T-helper 2 cell treated with Interferon-gamma antibody and Interleukin-4, amounts not matched to agents 5 μg/mL and 100 μg/mL, for 36 hours (primary cell): ENCODE data around the gene ADCY7.

Experiments used
- DNase-seq: peaks from one replicate; pipeline ENCODE4 v3.0.0; 2021; ENCODE audit warnings: low spot score
- H3K27ac Mint-ChIP-seq: one replicate; pipeline ENCODE4 v1.8.0; 2021; ENCODE audit warnings: mild to moderate bottlenecking, mixed read lengths
- H3K27me3 Mint-ChIP-seq: one replicate; pipeline ENCODE4 v1.8.0; 2021; ENCODE audit warnings: low read depth, mixed read lengths
- H3K36me3 Mint-ChIP-seq: one replicate; pipeline ENCODE4 v1.8.0; 2021; ENCODE audit warnings: low read depth, mixed read lengths
- H3K4me1 Mint-ChIP-seq: one replicate; pipeline ENCODE4 v1.8.0; 2021; ENCODE audit warnings: low read depth, mixed read lengths
- H3K4me3 Mint-ChIP-seq: one replicate; pipeline ENCODE4 v1.8.0; 2022; ENCODE audit warnings: mild to moderate bottlenecking, moderate library complexity, mixed read lengths
- H3K9me3 Mint-ChIP-seq: one replicate; pipeline ENCODE4 v1.8.0; 2021; ENCODE audit warnings: mixed read lengths

ADCY7 gene

GRCh38 chr16:50286681-50287080 is 20.3 kb downstream of the ADCY7 start:
- Mint-ChIP-seq H3K9me3 (no peaks in the 10 kb centered on the region), H3K4me1 (peaks cover 27% of the 10 kb centered on the region), H3K27ac (peak overlapping the region; percentile 45), H3K4me3 (no peak overlapping the region), H3K36me3 (peaks cover 49% of the 10 kb centered on the region), H3K27me3 (no peaks in the 10 kb centered on the region)
- DNase-seq = no peak

- no peak for DNase-seq
- Mint-ChIP-seq H3K4me1 (peaks cover 20% of the 10 kb centered on the region), H3K36me3 (peaks cover 51% of the 10 kb centered on the region), H3K4me3 (no peak overlapping the region), H3K9me3 (no peaks in the 10 kb centered on the region), H3K27ac (no peak overlapping the region), H3K27me3 (no peaks in the 10 kb centered on the region)
Observed at GRCh38 chr16:50288026-50288425, 21.7 kb downstream of the ADCY7 start.

DNA sequence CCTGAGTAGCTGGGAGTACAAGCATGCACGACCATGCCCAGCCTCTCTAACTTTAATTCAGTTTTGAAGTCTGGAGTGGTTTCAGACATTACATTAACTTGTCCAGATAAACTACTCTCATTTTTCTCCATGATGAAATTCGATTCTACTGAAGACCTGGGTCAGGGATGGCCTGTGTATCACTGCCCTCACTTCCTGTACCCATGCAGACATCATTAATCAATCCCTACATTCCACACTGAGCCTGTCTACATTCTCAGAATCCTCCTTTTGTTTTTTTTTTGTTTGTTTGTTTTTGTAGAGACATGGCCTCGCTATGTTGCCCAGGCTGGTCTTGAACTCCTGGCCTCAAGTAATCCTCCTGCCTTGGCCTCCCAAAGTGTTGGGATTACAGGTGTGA is 22.6 kb downstream of the ADCY7 start:
- no peak overlapping the region for H3K4me3 Mint-ChIP-seq
- H3K36me3 Mint-ChIP-seq = peaks cover 53% of the 10 kb centered on the region
- no peak for DNase-seq
- peaks cover 14% of the 10 kb centered on the region for H3K4me1 Mint-ChIP-seq
- no peaks in the 10 kb centered on the region for H3K27me3 Mint-ChIP-seq
- H3K9me3 Mint-ChIP-seq = no peaks in the 10 kb centered on the region
- H3K27ac Mint-ChIP-seq = no peak overlapping the region

DNA sequence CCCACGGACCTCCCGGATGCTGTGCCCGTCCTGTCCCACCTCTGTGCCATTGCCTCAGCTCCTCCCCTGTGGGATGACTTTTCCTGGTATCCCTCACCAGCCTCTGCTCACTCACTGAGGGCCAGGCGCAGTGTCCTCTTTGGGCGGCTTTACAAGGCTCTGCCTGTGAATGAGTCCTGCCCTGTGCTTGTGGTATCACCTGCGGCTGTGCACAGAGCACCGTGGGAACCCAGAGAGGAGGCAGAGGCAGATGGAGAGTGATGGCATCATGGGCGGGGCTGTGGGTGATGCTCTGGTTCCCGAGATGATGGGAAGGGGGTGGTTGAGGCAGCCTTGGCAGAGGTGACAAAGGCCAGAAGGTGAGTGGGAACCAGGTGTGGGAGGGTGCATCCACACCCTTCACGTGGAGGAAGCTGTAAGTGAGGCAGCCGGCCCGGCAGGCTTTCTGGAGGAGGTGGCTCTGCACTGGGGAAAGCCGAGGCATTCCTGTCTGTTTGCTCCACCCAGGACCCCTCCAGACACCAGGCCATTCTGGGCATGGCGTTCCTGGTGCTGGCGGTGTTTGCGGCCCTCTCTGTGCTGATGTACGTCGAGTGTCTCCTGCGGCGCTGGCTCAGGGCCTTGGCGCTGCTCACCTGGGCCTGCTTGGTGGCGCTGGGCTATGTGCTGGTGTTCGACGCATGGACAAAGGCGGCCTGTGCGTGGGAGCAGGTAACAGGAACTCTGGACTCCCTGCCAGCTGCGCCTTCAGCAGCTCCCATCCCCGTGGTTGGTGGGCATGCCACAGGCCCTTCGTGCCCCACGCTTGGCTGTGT is 23.8 kb downstream of the ADCY7 start:
- Mint-ChIP-seq H3K4me1 (peaks cover 8% of the 10 kb centered on the region), H3K27ac (no peak overlapping the region), H3K27me3 (no peaks in the 10 kb centered on the region), H3K9me3 (no peaks in the 10 kb centered on the region), H3K36me3 (peaks cover 50% of the 10 kb centered on the region), H3K4me3 (no peak overlapping the region)
- no peak for DNase-seq

- Mint-ChIP-seq H3K4me3 (no peak overlapping the region), H3K27me3 (no peaks in the 10 kb centered on the region), H3K27ac (no peak overlapping the region), H3K4me1 (peaks cover 6% of the 10 kb centered on the region), H3K36me3 (peaks cover 49% of the 10 kb centered on the region), H3K9me3 (no peaks in the 10 kb centered on the region)
- no peak for DNase-seq
Observed at GRCh38 chr16:50290856-50291255, 24.5 kb downstream of the ADCY7 start.

- Mint-ChIP-seq H3K27ac (no peak overlapping the region), H3K9me3 (no peaks in the 10 kb centered on the region), H3K4me1 (peaks cover 5% of the 10 kb centered on the region), H3K36me3 (peaks cover 41% of the 10 kb centered on the region), H3K4me3 (no peak overlapping the region), H3K27me3 (no peaks in the 10 kb centered on the region)
- no peak for DNase-seq
Observed at GRCh38 chr16:50291719-50292565, 25.6 kb downstream of the ADCY7 start.

DNA sequence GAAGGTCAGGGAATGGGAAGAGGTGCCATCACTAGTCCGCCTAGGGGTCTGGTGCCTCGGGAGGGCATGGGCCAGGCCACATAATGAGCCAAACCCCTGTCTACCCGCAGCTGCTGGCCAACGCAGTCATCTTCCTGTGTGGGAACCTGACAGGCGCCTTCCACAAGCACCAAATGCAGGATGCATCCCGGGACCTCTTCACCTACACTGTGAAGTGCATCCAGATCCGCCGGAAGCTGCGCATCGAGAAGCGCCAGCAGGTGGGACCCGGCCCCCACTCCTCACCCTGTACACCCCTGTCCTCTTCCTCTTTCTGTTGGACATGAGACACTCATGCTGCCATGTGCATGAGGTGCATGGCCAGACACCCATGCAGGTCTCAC is 26.2 kb downstream of the ADCY7 start:
- Mint-ChIP-seq H3K36me3 (peaks cover 38% of the 10 kb centered on the region), H3K27me3 (no peaks in the 10 kb centered on the region), H3K27ac (no peak overlapping the region), H3K4me3 (no peak overlapping the region), H3K9me3 (no peaks in the 10 kb centered on the region), H3K4me1 (peaks cover 5% of the 10 kb centered on the region)
- no peak for DNase-seq

GRCh38 chr16:50293041-50293783 is 26.9 kb downstream of the ADCY7 start:
- Mint-ChIP-seq H3K36me3 (peaks cover 39% of the 10 kb centered on the region), H3K4me1 (peaks cover 5% of the 10 kb centered on the region), H3K27ac (no peak overlapping the region), H3K27me3 (no peaks in the 10 kb centered on the region), H3K9me3 (no peaks in the 10 kb centered on the region), H3K4me3 (no peak overlapping the region)
- no peak for DNase-seq

- Mint-ChIP-seq H3K4me3 (no peak overlapping the region), H3K27me3 (no peaks in the 10 kb centered on the region), H3K27ac (no peak overlapping the region), H3K4me1 (peaks cover 5% of the 10 kb centered on the region), H3K9me3 (no peaks in the 10 kb centered on the region), H3K36me3 (peaks cover 35% of the 10 kb centered on the region)
- DNase-seq = no peak
Observed at GRCh38 chr16:50293994-50294855, 27.9 kb downstream of the ADCY7 start.

- no peak overlapping the region for H3K27ac Mint-ChIP-seq
- H3K4me1 Mint-ChIP-seq = peaks cover 3% of the 10 kb centered on the region
- peaks cover 33% of the 10 kb centered on the region for H3K36me3 Mint-ChIP-seq
- no peak overlapping the region for H3K4me3 Mint-ChIP-seq
- no peak for DNase-seq
- H3K9me3 Mint-ChIP-seq = no peaks in the 10 kb centered on the region
- no peaks in the 10 kb centered on the region for H3K27me3 Mint-ChIP-seq
Observed at GRCh38 chr16:50294955-50295354, 28.6 kb downstream of the ADCY7 start.

DNA sequence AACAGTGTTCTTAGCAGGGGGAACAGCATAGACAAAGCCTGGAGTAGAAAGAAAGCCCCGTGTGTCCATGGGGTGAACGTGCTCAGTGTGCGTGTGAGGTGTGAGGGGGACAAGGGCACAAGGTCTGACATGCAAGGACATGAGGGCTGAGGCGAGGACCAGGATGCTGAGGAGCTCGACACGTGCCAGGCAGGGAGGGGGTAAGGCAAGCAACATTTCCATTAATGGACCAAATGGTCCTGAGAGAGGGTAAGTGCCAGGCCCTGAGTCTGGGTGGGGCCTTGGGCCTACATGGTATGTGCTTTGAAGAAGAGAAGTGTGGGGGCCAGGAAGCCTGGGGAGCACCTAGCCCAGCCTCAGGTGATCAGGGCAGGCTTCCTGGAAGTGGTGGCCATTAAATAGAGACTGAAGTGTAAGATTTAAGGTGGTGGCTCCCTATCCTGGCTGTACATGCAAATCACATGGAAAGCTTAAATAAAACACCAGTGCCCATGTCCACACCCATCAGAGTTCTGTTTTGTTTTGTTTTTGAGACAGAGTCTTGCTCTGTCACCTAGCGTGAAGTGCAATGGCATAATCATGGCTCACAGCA is 29.3 kb downstream of the ADCY7 start:
- no peak for DNase-seq
- Mint-ChIP-seq H3K9me3 (no peaks in the 10 kb centered on the region), H3K4me3 (no peak overlapping the region), H3K4me1 (peaks cover 1% of the 10 kb centered on the region), H3K27me3 (no peaks in the 10 kb centered on the region), H3K27ac (peak overlapping the region; percentile 17), H3K36me3 (peaks cover 34% of the 10 kb centered on the region)

GRCh38 chr16:50296807-50297206 is 30.5 kb downstream of the ADCY7 start:
- peaks cover 1% of the 10 kb centered on the region for H3K4me1 Mint-ChIP-seq
- no peak for DNase-seq
- H3K27ac Mint-ChIP-seq = no peak overlapping the region
- no peak overlapping the region for H3K4me3 Mint-ChIP-seq
- H3K36me3 Mint-ChIP-seq = peaks cover 37% of the 10 kb centered on the region
- H3K27me3 Mint-ChIP-seq = no peaks in the 10 kb centered on the region
- no peaks in the 10 kb centered on the region for H3K9me3 Mint-ChIP-seq
